ENCODE data around the gene PNKP.

Gene PNKP

GRCh38 chr19:49889038-49889686, 21.8 kb upstream of the PNKP start (continued):
- TF ChIP-seq ZNF26 (tag by site-specific recombination; IDR thresholded peaks at IDR 0.05), result no peak
- TF ChIP-seq ZXDB (tag by site-specific recombination; IDR thresholded peaks at IDR 0.05), result no peak
- no peak for TF ChIP-seq ZNF473 (tag by site-specific recombination; IDR thresholded peaks at IDR 0.05)
- no peak for TF ChIP-seq ZNF239 (tag by site-specific recombination; IDR thresholded peaks at IDR 0.05)
- no peak for TF ChIP-seq TRIM28 (IDR thresholded peaks at IDR 0.05; ENCODE audit: borderline replicate concordance, low read length)
- TF ChIP-seq, protein P1, sequence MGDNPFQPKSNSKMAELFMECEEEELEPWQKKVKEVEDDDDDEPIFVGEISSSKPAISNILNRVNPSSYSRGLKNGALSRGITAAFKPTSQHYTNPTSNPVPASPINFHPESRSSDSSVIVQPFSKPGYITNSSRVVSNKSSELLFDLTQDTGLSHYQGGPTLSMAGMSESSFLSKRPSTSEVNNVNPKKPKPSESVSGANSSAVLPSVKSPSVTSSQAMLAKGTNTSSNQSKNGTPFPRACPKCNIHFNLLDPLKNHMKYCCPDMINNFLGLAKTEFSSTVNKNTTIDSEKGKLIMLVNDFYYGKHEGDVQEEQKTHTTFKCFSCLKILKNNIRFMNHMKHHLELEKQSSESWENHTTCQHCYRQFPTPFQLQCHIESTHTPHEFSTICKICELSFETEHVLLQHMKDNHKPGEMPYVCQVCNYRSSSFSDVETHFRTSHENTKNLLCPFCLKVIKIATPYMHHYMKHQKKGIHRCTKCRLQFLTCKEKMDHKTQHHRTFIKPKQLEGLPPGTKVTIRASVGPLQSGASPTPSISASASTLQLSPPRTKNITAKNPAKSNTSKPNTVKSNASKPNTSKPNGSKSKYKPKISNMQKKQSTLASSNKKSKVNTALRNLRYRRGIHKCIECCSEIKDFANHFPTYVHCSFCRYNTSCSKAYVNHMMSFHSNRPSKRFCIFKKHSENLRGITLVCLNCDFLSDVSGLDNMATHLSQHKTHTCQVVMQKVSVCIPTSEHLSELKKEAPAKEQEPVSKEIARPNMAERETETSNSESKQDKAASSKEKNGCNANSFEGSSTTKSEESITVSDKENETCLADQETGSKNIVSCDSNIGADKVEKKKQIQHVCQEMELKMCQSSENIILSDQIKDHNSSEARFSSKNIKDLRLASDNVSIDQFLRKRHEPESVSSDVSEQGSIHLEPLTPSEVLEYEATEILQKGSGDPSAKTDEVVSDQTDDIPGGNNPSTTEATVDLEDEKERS (tag by site-specific recombination; IDR thresholded peaks at IDR 0.05), result no peak
- no peak for TF ChIP-seq ZNF24 (tag by site-specific recombination; IDR thresholded peaks at IDR 0.05)

- ChIA-PET POLR2A (interaction anchor here (0.6 to 1.0 kb wide), 2 partner anchors 9 to 301 kb away, joined by 3 to 7 read pairs; no protein-coding TSS in a partner anchor), CTCF (no interaction called here)
- Histone ChIP-seq H3K9me3 (ENCODE audit: control insufficient read depth, insufficient read depth, low read depth, low read length) (no peaks in the 10 kb centered on the region), H3K36me3 (ENCODE audit: control insufficient read depth in 2 of 2, insufficient read depth in 1 of 2, low read length in 2 of 2) (peaks cover 10 to 16% of the 10 kb centered on the region in 2 experiments; a peak in 2 of 3 replicates), H3K27ac (ENCODE audit: extremely low read depth, low read depth, low read length) (no peak overlapping the region), H3K4me1 (ENCODE audit: control insufficient read depth, insufficient read depth, low read length) (no peaks in the 10 kb centered on the region), H3K4me3 (ENCODE audit: low read depth, low read length) (no peak overlapping the region)
- TF ChIP-seq ZNF132 (tag by site-specific recombination; IDR thresholded peaks at IDR 0.05; ENCODE audit: borderline replicate concordance), result no peak
- no peak for TF ChIP-seq ZNF292 (tag by site-specific recombination; IDR thresholded peaks at IDR 0.05; ENCODE audit: borderline replicate concordance, low read depth)
- TF ChIP-seq MZF1 (tag by site-specific recombination; IDR thresholded peaks at IDR 0.05; ENCODE audit: borderline replicate concordance), result no peak
- no peak for TF ChIP-seq HOXD13 (CRISPR knock-in tag; IDR thresholded peaks at IDR 0.05; ENCODE audit: borderline replicate concordance)
- TF ChIP-seq, protein P2, sequence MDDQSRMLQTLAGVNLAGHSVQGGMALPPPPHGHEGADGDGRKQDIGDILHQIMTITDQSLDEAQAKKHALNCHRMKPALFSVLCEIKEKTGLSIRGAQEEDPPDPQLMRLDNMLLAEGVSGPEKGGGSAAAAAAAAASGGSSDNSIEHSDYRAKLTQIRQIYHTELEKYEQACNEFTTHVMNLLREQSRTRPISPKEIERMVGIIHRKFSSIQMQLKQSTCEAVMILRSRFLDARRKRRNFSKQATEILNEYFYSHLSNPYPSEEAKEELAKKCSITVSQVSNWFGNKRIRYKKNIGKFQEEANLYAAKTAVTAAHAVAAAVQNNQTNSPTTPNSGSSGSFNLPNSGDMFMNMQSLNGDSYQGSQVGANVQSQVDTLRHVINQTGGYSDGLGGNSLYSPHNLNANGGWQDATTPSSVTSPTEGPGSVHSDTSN (CRISPR knock-in tag; IDR thresholded peaks at IDR 0.05), result no peak
- no peak for TF ChIP-seq ZNF426 (tag by site-specific recombination; IDR thresholded peaks at IDR 0.05)
- no peak for TF ChIP-seq ZNF335 (tag by site-specific recombination; conservative IDR thresholded peaks at IDR 0.05)
- no peak for TF ChIP-seq KLF8 (tag by site-specific recombination; IDR thresholded peaks at IDR 0.05)
- TF ChIP-seq ZNF707 (tag by site-specific recombination; IDR thresholded peaks at IDR 0.05), result no peak
- TF ChIP-seq ZNF777 (tag by site-specific recombination; IDR thresholded peaks at IDR 0.05; ENCODE audit: borderline replicate concordance), result no peak
- TF ChIP-seq ZNF140 (tag by site-specific recombination; IDR thresholded peaks at IDR 0.05), result no peak
- no peak for TF ChIP-seq FEZF1 (tag by site-specific recombination; IDR thresholded peaks at IDR 0.05)
- TF ChIP-seq ZNF350 (tag by site-specific recombination; IDR thresholded peaks at IDR 0.05), result no peak
- TF ChIP-seq KLF10 (tag by site-specific recombination; IDR thresholded peaks at IDR 0.05), result no peak
- TF ChIP-seq ZNF155 (tag by site-specific recombination; IDR thresholded peaks at IDR 0.05), result no peak
- no peak for TF ChIP-seq KLF1 (tag by site-specific recombination; IDR thresholded peaks at IDR 0.05)
Observed at GRCh38 chr19:49888510-49888824, 21.1 kb upstream of the PNKP start.

Measured in HEK293 (cell line).